GM23248 (cell line): ENCODE data around the gene ST6GAL1. TPM values are rescaled to one million over a fixed set of nuclear protein-coding genes. Genes with fewer than 3 reads are reported as not detected.
A peak's percentile ranks its signal among the peaks of the same experiment; 100 is the strongest.

Source experiments
- DNase-seq: peaks from one replicate; pipeline ENCODE4 v3.0.0-alpha.2; 2015
- H2AFZ ChIP-seq: fragments of 200-600 bp; sonication (generic); 2 replicates; pipeline ENCODE4 v1.6.1; 2016; ENCODE audit warnings: antibody characterized with exemption
- H3F3A ChIP-seq: fragments of 200-600 bp; sonication (generic); 2 replicates; pipeline ENCODE4 v1.6.1; 2016; ENCODE audit warnings: mild to moderate bottlenecking, antibody characterized with exemption, mixed run types; ENCODE audit not compliant: insufficient read depth
- H3K27ac ChIP-seq: fragments of 200-600 bp; sonication (generic); 2 replicates; pipeline ENCODE4 v1.5.1; 2016; ENCODE audit warnings: mild to moderate bottlenecking
- H3K27me3 ChIP-seq: fragments of 200-600 bp; sonication (generic); replicated peaks from 2 replicates; pipeline ENCODE4 v1.6.1; 2016; ENCODE audit warnings: mild to moderate bottlenecking; ENCODE audit not compliant: insufficient read depth
- H3K36me3 ChIP-seq: fragments of 200-600 bp; sonication (generic); 2 replicates; pipeline ENCODE4 v1.6.1; 2016; ENCODE audit warnings: low read depth, mild to moderate bottlenecking
- H3K4me1 ChIP-seq: fragments of 200-600 bp; sonication (generic); 2 replicates; pipeline ENCODE4 v1.6.1; 2016; ENCODE audit warnings: mild to moderate bottlenecking; ENCODE audit not compliant: insufficient read depth
- H3K4me2 ChIP-seq: fragments of 200-600 bp; sonication (generic); one replicate; pipeline ENCODE4 v1.6.1; 2016; ENCODE audit warnings: mild to moderate bottlenecking; ENCODE audit not compliant: unreplicated experiment
- H3K4me3 ChIP-seq: fragments of 200-600 bp; sonication (generic); 2 replicates; pipeline ENCODE4 v1.5.1; 2016; ENCODE audit warnings: mild to moderate bottlenecking
- H3K79me2 ChIP-seq: fragments of 200-600 bp; sonication (generic); 2 replicates; pipeline ENCODE4 v1.6.1; 2016; ENCODE audit warnings: mild to moderate bottlenecking; ENCODE audit not compliant: insufficient read depth
- H3K9ac ChIP-seq: fragments of 200-600 bp; sonication (generic); 2 replicates; pipeline ENCODE4 v1.6.1; 2016; ENCODE audit warnings: mild to moderate bottlenecking
- H3K9me2 ChIP-seq: fragments of 200-600 bp; sonication (generic); 2 replicates; pipeline ENCODE4 v1.6.1; 2016; ENCODE audit warnings: mixed run types, mild to moderate bottlenecking, moderate library complexity; ENCODE audit not compliant: insufficient read depth
- H3K9me3 ChIP-seq: fragments of 200-600 bp; sonication (generic); one replicate; pipeline ENCODE4 v1.6.1; 2017; ENCODE audit warnings: low read depth
- H4K20me1 ChIP-seq: fragments of 200-600 bp; sonication (generic); 2 replicates; pipeline ENCODE4 v1.6.0; 2016; ENCODE audit not compliant: insufficient read depth
- EZH2 ChIP-seq: fragments of 200-600 bp; sonication (generic); IDR thresholded peaks from 2 replicates; pipeline ENCODE4 v1.6.1; 2018; ENCODE audit warnings: antibody characterized with exemption, mild to moderate bottlenecking; ENCODE audit not compliant: insufficient read depth, poor library complexity, severe bottlenecking
- EZH2phosphoT487 ChIP-seq: fragments of 200-600 bp; sonication (generic); IDR thresholded peaks from 2 replicates; pipeline ENCODE4 v1.6.1; 2018; ENCODE audit warnings: antibody characterized with exemption, moderate library complexity, mild to moderate bottlenecking, low read depth; ENCODE audit not compliant: insufficient read depth
- WGBS, 2 experiments: methylation state at CpG; one replicate each; pipeline ENCODE4 v1.1.6; 2015 to 2017; ENCODE audit warnings: low lambda C conversion rate in 2 of 2, low coverage in 1 of 2; ENCODE audit errors: missing lambda C conversion rate in 2 of 2; 5-methylcytosine and 5-hydroxymethylcytosine counted together
- in situ Hi-C: fragments of 300-500 bp; cut with MboI; formaldehyde crosslinking; loops from 2 replicates; pipeline ENCODE4 v1.15.0; 2020
- polyA plus RNA-seq: library from polyadenylated mRNA; unstranded; fragments of >200 nt; fragmentation: Nextera tagmentation; extraction: Ambion mirVana; gene quantifications from 2 replicates; pipeline ENCODE4 v1.2.1, GENCODE V29; 2016
- total RNA-seq: library from RNA; depleted of rRNA; stranded (reverse); fragments of >200 nt; shearing (Covaris generic); gene quantifications from 2 replicates; pipeline ENCODE4 v1.2.3, GENCODE V29; 2014

Gene ST6GAL1
- total and polyA plus RNA-seq, 2 experiments from 2014 or later = 0.20 TPM; not detected in 1

DNA sequence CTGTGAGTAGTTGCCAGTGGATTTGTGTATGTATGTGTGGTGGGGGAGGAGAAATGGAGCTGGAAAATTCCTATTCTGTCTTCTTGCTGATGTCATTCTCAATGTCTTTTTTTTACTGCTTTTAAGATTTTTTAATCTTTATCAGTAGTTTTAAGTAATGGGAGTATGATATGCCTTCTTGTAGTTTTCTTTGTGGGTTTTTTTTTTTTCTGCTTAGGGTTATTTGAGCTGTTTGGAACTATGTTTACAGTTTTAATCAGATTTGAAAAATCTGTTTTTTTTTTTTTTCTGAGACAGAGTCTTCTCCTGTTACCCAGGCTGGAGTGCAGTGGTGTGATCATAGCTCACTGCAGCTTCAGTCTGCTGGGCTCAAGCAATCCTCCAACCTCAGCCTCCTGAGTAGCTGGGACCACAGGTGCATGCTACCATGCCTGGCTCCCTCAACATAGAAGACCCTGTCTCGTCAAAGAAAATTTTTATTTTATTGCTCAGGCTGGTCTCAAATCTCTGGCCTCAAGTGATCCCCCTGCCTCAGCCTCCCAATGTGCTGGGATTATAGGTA, 171.8 kb downstream of the ST6GAL1 start:
- in situ Hi-C loops = no loop called here

DNA sequence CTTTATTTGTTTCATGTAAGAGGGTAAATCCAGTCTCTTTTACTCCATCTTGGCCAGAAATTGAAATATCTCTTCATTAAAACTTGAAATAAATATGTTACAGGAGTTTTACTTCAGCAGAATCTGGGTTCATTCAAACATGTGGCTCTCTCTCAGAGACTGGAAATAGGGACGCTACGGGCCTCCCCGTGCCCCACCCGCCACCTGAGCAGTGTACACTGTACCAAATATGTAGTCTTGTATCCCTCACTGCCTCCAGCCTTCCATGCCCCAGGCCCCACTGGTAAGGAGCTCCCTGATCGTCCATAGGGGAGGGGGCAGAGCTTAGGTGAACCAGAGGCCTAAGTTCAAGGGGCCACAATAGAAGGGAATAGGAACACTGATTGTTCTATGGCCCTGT, 172.9 kb downstream of the ST6GAL1 start:
- TF ChIP-seq EZH2 (no peak), EZH2phosphoT487 (no peak)
- no peak overlapping the region for H3K4me2 ChIP-seq
- no peak overlapping the region for H3K9ac ChIP-seq
- peaks cover 4% of the 10 kb centered on the region for H3K4me1 ChIP-seq
- DNase-seq = no peak
- no peaks in the 10 kb centered on the region for H3K36me3 ChIP-seq
- no peaks in the 10 kb centered on the region for H4K20me1 ChIP-seq
- H3K9me3 ChIP-seq = no peaks in the 10 kb centered on the region
- H3K79me2 ChIP-seq = no peaks in the 10 kb centered on the region
- no peak overlapping the region for H3K27ac ChIP-seq
- H3F3A ChIP-seq = no peaks in the 10 kb centered on the region
- no peaks in the 10 kb centered on the region for H3K27me3 ChIP-seq
- H3K9me2 ChIP-seq = no peaks in the 10 kb centered on the region
- H2AFZ ChIP-seq = no peak overlapping the region
- no peak overlapping the region for H3K4me3 ChIP-seq
- WGBS, 2 experiments = 78 to 83% methylated on average over 5 of the region's 5 CpGs
- in situ Hi-C loops = no loop called here

More for the DNA sequence above, 171.8 kb downstream of the ST6GAL1 start:
- H3F3A ChIP-seq = no peaks in the 10 kb centered on the region
- peak overlapping the region; percentile 50 for H2AFZ ChIP-seq
- no peaks in the 10 kb centered on the region for H3K27me3 ChIP-seq
- no peak overlapping the region for H3K27ac ChIP-seq
- peak; percentile 2 for DNase-seq
- H3K9ac ChIP-seq = peak overlapping the region; percentile 34; the same call in 1 of the 2 replicates
- no peaks in the 10 kb centered on the region for H4K20me1 ChIP-seq
- peaks cover 4% of the 10 kb centered on the region for H3K4me1 ChIP-seq
- H3K9me2 ChIP-seq = no peaks in the 10 kb centered on the region
- H3K79me2 ChIP-seq = no peaks in the 10 kb centered on the region
- 63 to 86% methylated on average over 1 of the region's 1 CpG for WGBS, 2 experiments
- no peaks in the 10 kb centered on the region for H3K36me3 ChIP-seq
- no peak for TF ChIP-seq EZH2
- no peaks in the 10 kb centered on the region for H3K9me3 ChIP-seq
- peak overlapping the region; percentile 55 for H3K4me3 ChIP-seq
- H3K4me2 ChIP-seq = peak overlapping the region; percentile 60

DNA sequence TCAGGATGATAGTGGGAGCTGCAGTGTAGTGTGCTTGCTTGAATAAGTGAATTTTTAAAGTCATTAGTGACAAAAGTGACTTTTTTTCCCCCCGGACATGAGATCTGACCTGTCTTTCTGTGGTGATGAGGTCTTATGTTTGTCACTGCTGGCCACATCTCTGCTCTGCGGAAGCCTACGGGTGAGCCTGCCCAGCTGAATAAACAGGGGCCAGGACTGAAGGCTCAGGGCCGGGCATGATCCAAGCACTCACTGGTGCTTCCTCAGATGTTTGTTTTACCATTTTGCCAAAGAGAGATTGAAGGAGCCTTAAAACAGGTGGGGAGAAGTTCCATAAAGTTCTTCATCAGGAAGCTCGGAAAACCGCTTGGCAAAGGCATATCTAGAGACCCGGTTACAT, 174.0 kb downstream of the ST6GAL1 start:
- TF ChIP-seq EZH2 (no peak), EZH2phosphoT487 (no peak)

DNA sequence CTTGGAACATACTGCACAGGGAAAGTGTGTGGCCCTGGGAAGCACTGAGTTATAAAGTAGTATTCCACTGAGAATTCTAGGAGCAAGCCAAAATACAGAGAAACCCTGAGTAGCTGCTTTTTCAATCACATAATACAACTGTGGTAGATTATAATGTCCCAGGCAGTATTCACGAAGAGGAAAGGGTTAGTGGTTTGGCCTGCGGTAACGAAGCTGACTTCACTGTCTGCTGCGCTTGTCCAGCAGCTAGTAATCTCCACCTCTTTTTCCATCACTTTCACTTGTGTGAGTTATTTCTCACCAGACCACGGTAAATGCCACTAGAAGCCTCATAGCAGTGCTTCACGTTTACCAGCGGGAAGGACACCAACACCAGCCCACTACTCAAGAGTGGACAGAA, 174.6 kb downstream of the ST6GAL1 start:
- Histone ChIP-seq H2AFZ (no peak overlapping the region), H3K27ac (no peak overlapping the region), H3K4me1 (peaks cover 4% of the 10 kb centered on the region), H3K4me3 (no peak overlapping the region), H3K79me2 (no peaks in the 10 kb centered on the region), H3K9ac (no peak overlapping the region), H4K20me1 (no peaks in the 10 kb centered on the region), H3K27me3 (no peaks in the 10 kb centered on the region), H3F3A (no peaks in the 10 kb centered on the region), H3K4me2 (no peak overlapping the region), H3K9me3 (no peaks in the 10 kb centered on the region), H3K9me2 (no peaks in the 10 kb centered on the region), H3K36me3 (no peaks in the 10 kb centered on the region)
- TF ChIP-seq EZH2 (no peak), EZH2phosphoT487 (no peak)
- in situ Hi-C loops = no loop called here
- DNase-seq = peak; percentile 37
- 62 to 68% methylated on average over 7 of the region's 7 CpGs for WGBS, 2 experiments

More for the DNA sequence above, 174.0 kb downstream of the ST6GAL1 start:
- Histone ChIP-seq H3K9me2 (no peaks in the 10 kb centered on the region), H3K9ac (no peak overlapping the region), H3K4me3 (no peak overlapping the region), H4K20me1 (no peaks in the 10 kb centered on the region), H3K36me3 (no peaks in the 10 kb centered on the region), H3F3A (no peaks in the 10 kb centered on the region), H3K27ac (no peak overlapping the region), H3K4me1 (peaks cover 4% of the 10 kb centered on the region), H3K4me2 (no peak overlapping the region), H3K79me2 (no peaks in the 10 kb centered on the region), H2AFZ (no peak overlapping the region), H3K9me3 (no peaks in the 10 kb centered on the region), H3K27me3 (no peaks in the 10 kb centered on the region)
- DNase-seq = no peak
- in situ Hi-C loops = no loop called here
- 93 to 94% methylated on average over 7 of the region's 7 CpGs for WGBS, 2 experiments

DNA sequence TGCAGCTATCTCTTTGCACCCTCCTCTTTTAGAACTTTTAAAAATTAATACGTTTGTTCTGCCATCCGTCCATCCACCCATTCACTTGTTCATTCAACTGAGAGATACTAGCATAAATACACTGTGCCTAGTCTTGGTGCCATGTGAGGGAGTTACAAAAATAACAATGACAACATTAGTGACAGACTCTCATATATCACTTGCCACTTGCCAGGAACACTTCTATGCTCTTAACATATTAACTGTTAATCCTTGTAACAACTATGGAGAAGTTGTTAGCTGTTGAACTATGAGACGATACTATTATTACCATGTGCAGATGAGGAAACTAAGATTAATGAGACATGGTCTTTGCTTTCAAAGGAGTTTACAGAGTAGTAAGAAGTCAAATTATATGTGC, 175.4 kb downstream of the ST6GAL1 start:
- H3K4me2 ChIP-seq = no peak overlapping the region
- no peak overlapping the region for H3K27ac ChIP-seq
- no peak for DNase-seq
- H3K36me3 ChIP-seq = no peaks in the 10 kb centered on the region
- H3K4me1 ChIP-seq = peaks cover 4% of the 10 kb centered on the region
- in situ Hi-C loops = no loop called here
- H3K27me3 ChIP-seq = no peaks in the 10 kb centered on the region
- TF ChIP-seq EZH2 = no peak
- no peak for TF ChIP-seq EZH2phosphoT487
- no peak overlapping the region for H2AFZ ChIP-seq
- 81 to 91% methylated on average over 3 of the region's 3 CpGs for WGBS, 2 experiments
- H3K9ac ChIP-seq = no peak overlapping the region
- H3K4me3 ChIP-seq = no peak overlapping the region
- no peaks in the 10 kb centered on the region for H3K79me2 ChIP-seq
- H3K9me3 ChIP-seq = no peaks in the 10 kb centered on the region
- H3K9me2 ChIP-seq = no peaks in the 10 kb centered on the region
- H4K20me1 ChIP-seq = no peaks in the 10 kb centered on the region
- H3F3A ChIP-seq = no peaks in the 10 kb centered on the region
